Neural progenitor cell (in vitro differentiated cells): ENCODE measurements around the gene INHBA. TPM values are rescaled to one million over a fixed set of nuclear protein-coding genes. Genes with fewer than 3 reads are reported as not detected.

Experiments
- DNase-seq: peaks from one replicate; pipeline ENCODE4 v3.0.0-alpha.2; 2016; ENCODE audit warnings: low spot score
- H2AFZ ChIP-seq: fragments of 200-600 bp; sonication (generic); replicated peaks from 2 replicates; pipeline ENCODE4 v1.6.1; 2016; ENCODE audit warnings: antibody characterized with exemption
- H3F3A ChIP-seq: fragments of 200-600 bp; sonication (generic); 2 replicates; pipeline ENCODE4 v1.6.1; 2016; ENCODE audit warnings: antibody characterized with exemption, low read depth
- H3K27ac ChIP-seq: fragments of 200-600 bp; sonication (generic); 2 replicates; pipeline ENCODE4 v1.5.1; 2016; ENCODE audit warnings: mild to moderate bottlenecking
- H3K27me3 ChIP-seq: fragments of 200-600 bp; sonication (generic); 2 replicates; pipeline ENCODE4 v1.6.1; 2016; ENCODE audit warnings: mild to moderate bottlenecking, moderate library complexity
- H3K36me3 ChIP-seq: fragments of 200-600 bp; sonication (generic); 2 replicates; pipeline ENCODE4 v1.5.1; 2016
- H3K4me1 ChIP-seq: fragments of 200-600 bp; sonication (generic); 2 replicates; pipeline ENCODE4 v1.6.1; 2016; ENCODE audit warnings: mixed run types
- H3K4me2 ChIP-seq: fragments of 200-600 bp; sonication (generic); 2 replicates; pipeline ENCODE4 v1.6.1; 2016
- H3K4me3 ChIP-seq: fragments of 200-600 bp; sonication (generic); 2 replicates; pipeline ENCODE4 v1.5.1; 2016
- H3K79me2 ChIP-seq: fragments of 200-600 bp; sonication (generic); 2 replicates; pipeline ENCODE4 v1.6.1; 2016; ENCODE audit warnings: low read depth
- H3K9ac ChIP-seq: fragments of 200-600 bp; sonication (generic); 2 replicates; pipeline ENCODE4 v1.6.1; 2016
- H3K9me3 ChIP-seq: fragments of 200-600 bp; sonication (generic); 2 replicates; pipeline ENCODE4 v1.5.1; 2016; ENCODE audit warnings: low read depth
- H4K20me1 ChIP-seq: fragments of 200-600 bp; sonication (generic); 2 replicates; pipeline ENCODE4 v1.6.1; 2016; ENCODE audit warnings: low read depth
- H3K27ac Mint-ChIP-seq: 3 replicates; pipeline ENCODE4 v1.8.0; 2021; ENCODE audit warnings: mixed read lengths
- H3K27me3 Mint-ChIP-seq: 2 replicates; pipeline ENCODE4 v1.8.0; 2022; ENCODE audit warnings: low read depth, mild to moderate bottlenecking, inconsistent platforms, moderate library complexity, mixed read lengths; ENCODE audit not compliant: insufficient read depth
- H3K36me3 Mint-ChIP-seq: 3 replicates; pipeline ENCODE4 v1.8.0; 2021; ENCODE audit warnings: mixed read lengths
- H3K4me1 Mint-ChIP-seq: 3 replicates; pipeline ENCODE4 v1.8.0; 2021; ENCODE audit warnings: mixed read lengths
- H3K4me3 Mint-ChIP-seq: 3 replicates; pipeline ENCODE4 v1.8.0; 2021; ENCODE audit warnings: mild to moderate bottlenecking, moderate library complexity, mixed read lengths
- H3K9me3 Mint-ChIP-seq: 3 replicates; pipeline ENCODE4 v1.8.0; 2020; ENCODE audit warnings: mixed read lengths
- EZH2 ChIP-seq: fragments of 200-600 bp; sonication (generic); IDR thresholded peaks from 2 replicates; pipeline ENCODE4 v1.6.1; 2017; ENCODE audit warnings: antibody characterized with exemption, mild to moderate bottlenecking, moderate library complexity
- EZH2phosphoT487 ChIP-seq: fragments of 200-600 bp; sonication (generic); IDR thresholded peaks from 2 replicates; pipeline ENCODE4 v1.6.1; 2017; ENCODE audit warnings: antibody characterized with exemption
- total RNA-seq: library from RNA; depleted of rRNA; stranded (reverse); fragments of >200 nt; gene quantifications from 2 replicates; pipeline ENCODE4 v1.2.3, GENCODE V29; 2015; ENCODE audit warnings: low replicate concordance
- TF ChIP-seq, protein P1 (sequence below): fragments of 200-600 bp; sonication (generic); IDR thresholded peaks from 2 replicates; pipeline ENCODE4 v1.5.1; 2017; ENCODE audit warnings: antibody characterized with exemption, mild to moderate bottlenecking

The INHBA gene
- total RNA-seq, 1 donor from 2014 or later = 0.09 TPM

- H3K36me3 Mint-ChIP-seq = no peaks in the 10 kb centered on the region
- no peaks in the 10 kb centered on the region for H3K4me1 ChIP-seq
Measured at GRCh38 chr7:41648501-41648900, 54.4 kb downstream of the INHBA start.

DNA sequence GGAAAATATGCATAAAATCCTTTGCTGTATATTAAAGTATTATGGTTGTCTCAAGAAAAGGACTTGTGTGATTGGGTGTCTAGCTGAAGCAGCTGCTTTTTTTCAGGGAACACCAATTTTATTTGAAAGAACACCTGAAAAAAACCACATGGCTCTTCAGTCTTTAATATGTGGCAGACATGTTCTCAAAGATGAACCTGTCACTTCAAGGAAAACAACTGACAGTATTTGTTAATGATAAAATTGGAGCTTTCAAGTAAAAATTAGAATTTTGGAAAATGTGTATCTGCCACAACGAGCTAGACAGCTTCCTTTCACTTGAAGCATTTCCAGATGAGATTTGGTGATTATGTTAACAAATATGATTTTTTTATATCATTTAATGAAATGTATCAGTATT lies 59.3 kb downstream of the INHBA start:
- Histone ChIP-seq H3K4me2 (no peak overlapping the region), H2AFZ (no peak overlapping the region), H3K79me2 (no peaks in the 10 kb centered on the region), H3K9me3 (no peaks in the 10 kb centered on the region), H3K4me1 (no peaks in the 10 kb centered on the region), H4K20me1 (no peaks in the 10 kb centered on the region), H3K36me3 (no peaks in the 10 kb centered on the region), H3K27ac (no peak overlapping the region), H3K9ac (no peak overlapping the region), H3K27me3 (no peaks in the 10 kb centered on the region), H3K4me3 (no peak overlapping the region), H3F3A (no peaks in the 10 kb centered on the region)
- no peaks in the 10 kb centered on the region for H3K36me3 Mint-ChIP-seq
- H3K27me3 Mint-ChIP-seq = peaks cover 2% of the 10 kb centered on the region
- no peak overlapping the region for H3K27ac Mint-ChIP-seq
- DNase-seq = no peak
- peaks cover 10% of the 10 kb centered on the region for H3K4me1 Mint-ChIP-seq
- no peaks in the 10 kb centered on the region for H3K9me3 Mint-ChIP-seq
- H3K4me3 Mint-ChIP-seq = no peak overlapping the region
- TF ChIP-seq EZH2phosphoT487 = no peak

More at GRCh38 chr7:41648501-41648900, 54.4 kb downstream of the INHBA start:
- H3K27me3 ChIP-seq = no peaks in the 10 kb centered on the region
- H3K9me3 ChIP-seq = no peaks in the 10 kb centered on the region
- DNase-seq = no peak
- H2AFZ ChIP-seq = peak overlapping the region; percentile 52
- no peak overlapping the region for H3K9ac ChIP-seq
- no peaks in the 10 kb centered on the region for H3K79me2 ChIP-seq
- no peak overlapping the region for H3K27ac Mint-ChIP-seq
- H3F3A ChIP-seq = no peaks in the 10 kb centered on the region
- H4K20me1 ChIP-seq = no peaks in the 10 kb centered on the region
- H3K4me3 ChIP-seq = no peak overlapping the region
- peaks cover 2% of the 10 kb centered on the region for H3K27me3 Mint-ChIP-seq
- H3K4me3 Mint-ChIP-seq = no peak overlapping the region
- TF ChIP-seq EZH2 = no peak
- TF ChIP-seq, protein P1, sequence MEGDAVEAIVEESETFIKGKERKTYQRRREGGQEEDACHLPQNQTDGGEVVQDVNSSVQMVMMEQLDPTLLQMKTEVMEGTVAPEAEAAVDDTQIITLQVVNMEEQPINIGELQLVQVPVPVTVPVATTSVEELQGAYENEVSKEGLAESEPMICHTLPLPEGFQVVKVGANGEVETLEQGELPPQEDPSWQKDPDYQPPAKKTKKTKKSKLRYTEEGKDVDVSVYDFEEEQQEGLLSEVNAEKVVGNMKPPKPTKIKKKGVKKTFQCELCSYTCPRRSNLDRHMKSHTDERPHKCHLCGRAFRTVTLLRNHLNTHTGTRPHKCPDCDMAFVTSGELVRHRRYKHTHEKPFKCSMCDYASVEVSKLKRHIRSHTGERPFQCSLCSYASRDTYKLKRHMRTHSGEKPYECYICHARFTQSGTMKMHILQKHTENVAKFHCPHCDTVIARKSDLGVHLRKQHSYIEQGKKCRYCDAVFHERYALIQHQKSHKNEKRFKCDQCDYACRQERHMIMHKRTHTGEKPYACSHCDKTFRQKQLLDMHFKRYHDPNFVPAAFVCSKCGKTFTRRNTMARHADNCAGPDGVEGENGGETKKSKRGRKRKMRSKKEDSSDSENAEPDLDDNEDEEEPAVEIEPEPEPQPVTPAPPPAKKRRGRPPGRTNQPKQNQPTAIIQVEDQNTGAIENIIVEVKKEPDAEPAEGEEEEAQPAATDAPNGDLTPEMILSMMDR = no peak
- TF ChIP-seq EZH2phosphoT487 = no peak
- H3K4me1 Mint-ChIP-seq = no peaks in the 10 kb centered on the region
- H3K4me2 ChIP-seq = no peak overlapping the region
- no peaks in the 10 kb centered on the region for H3K9me3 Mint-ChIP-seq
- no peaks in the 10 kb centered on the region for H3K36me3 ChIP-seq
- H3K27ac ChIP-seq = no peak overlapping the region

DNA sequence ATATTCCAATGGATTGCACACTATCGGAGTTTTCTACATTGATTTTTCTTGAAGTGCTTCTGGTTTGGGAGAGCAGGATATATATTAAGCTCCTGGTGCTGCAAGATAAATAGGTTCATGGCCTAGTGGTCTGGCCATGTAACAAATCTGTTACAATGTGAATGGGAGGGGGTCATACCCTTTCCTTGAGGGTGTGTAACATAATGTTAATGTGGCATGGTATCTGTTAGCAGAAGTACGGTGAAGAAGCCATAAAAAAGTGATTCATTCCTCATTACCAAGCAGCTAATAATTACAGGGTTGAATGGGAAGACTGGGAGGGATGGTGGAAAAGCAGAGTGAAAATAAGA lies 61.2 kb downstream of the INHBA start:
- H3K4me2 ChIP-seq = no peak overlapping the region
- H3K36me3 Mint-ChIP-seq = no peaks in the 10 kb centered on the region
- H3K36me3 ChIP-seq = no peaks in the 10 kb centered on the region
- H3K4me1 ChIP-seq = no peaks in the 10 kb centered on the region
- peaks cover 2% of the 10 kb centered on the region for H3K27me3 Mint-ChIP-seq
- no peak overlapping the region for H3K9ac ChIP-seq
- H3K79me2 ChIP-seq = no peaks in the 10 kb centered on the region
- H3K4me3 Mint-ChIP-seq = no peak overlapping the region
- H4K20me1 ChIP-seq = no peaks in the 10 kb centered on the region
- H2AFZ ChIP-seq = no peak overlapping the region
- peaks cover 10% of the 10 kb centered on the region for H3K4me1 Mint-ChIP-seq
- no peak overlapping the region for H3K27ac Mint-ChIP-seq
- no peaks in the 10 kb centered on the region for H3K9me3 ChIP-seq
- no peak overlapping the region for H3K27ac ChIP-seq
- no peak for TF ChIP-seq EZH2
- TF ChIP-seq, protein P1 = no peak
- no peak for TF ChIP-seq EZH2phosphoT487
- H3K27me3 ChIP-seq = no peaks in the 10 kb centered on the region
- no peak overlapping the region for H3K4me3 ChIP-seq
- no peak for DNase-seq
- H3K9me3 Mint-ChIP-seq = no peaks in the 10 kb centered on the region
- H3F3A ChIP-seq = no peaks in the 10 kb centered on the region

DNA sequence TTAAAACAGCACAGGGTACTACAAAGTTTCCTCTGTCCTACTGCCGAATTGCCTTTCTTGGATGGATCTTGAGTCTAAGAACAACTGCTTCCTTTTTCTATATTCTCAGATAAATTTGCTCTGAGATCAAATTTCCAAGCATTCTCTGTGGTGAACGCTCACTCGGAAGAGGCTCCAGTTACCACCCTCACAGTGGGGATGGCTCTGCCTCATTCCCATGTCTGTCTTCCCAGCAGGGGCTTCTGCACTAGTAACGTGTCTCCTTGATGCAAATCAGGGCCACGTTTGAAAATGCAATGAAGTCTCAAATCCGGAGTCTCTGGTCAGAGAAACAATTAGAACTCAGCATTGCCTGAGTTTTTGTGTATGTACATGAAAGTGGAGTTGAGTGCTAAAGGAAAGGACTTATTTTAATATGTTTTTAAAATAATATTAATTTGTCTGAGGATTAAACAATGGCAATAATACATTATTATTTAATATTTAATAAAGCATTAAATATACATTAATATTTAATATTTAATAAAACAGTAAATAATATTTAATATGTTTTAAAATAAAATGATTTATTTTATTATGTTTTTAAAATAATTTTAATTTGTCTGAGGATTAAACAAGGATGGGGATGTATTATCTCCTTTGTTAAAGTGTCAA lies 61.8 kb downstream of the INHBA start:
- H3K4me1 ChIP-seq = no peaks in the 10 kb centered on the region
- Mint-ChIP-seq H3K4me3 (no peak overlapping the region), H3K27me3 (peaks cover 2% of the 10 kb centered on the region), H3K9me3 (no peaks in the 10 kb centered on the region), H3K36me3 (no peaks in the 10 kb centered on the region), H3K4me1 (peaks cover 13% of the 10 kb centered on the region), H3K27ac (no peak overlapping the region)
- TF ChIP-seq, protein P1 = no peak
- TF ChIP-seq EZH2 = no peak
- TF ChIP-seq EZH2phosphoT487 = no peak
- no peak overlapping the region for H3K27ac ChIP-seq
- H3K27me3 ChIP-seq = no peaks in the 10 kb centered on the region
- H3K4me2 ChIP-seq = no peak overlapping the region
- H2AFZ ChIP-seq = no peak overlapping the region
- no peak overlapping the region for H3K9ac ChIP-seq
- no peaks in the 10 kb centered on the region for H3F3A ChIP-seq
- H3K4me3 ChIP-seq = no peak overlapping the region
- no peaks in the 10 kb centered on the region for H3K9me3 ChIP-seq
- no peaks in the 10 kb centered on the region for H4K20me1 ChIP-seq
- H3K79me2 ChIP-seq = no peaks in the 10 kb centered on the region
- no peak for DNase-seq
- H3K36me3 ChIP-seq = no peaks in the 10 kb centered on the region
